Activated naive CD4-positive, alpha-beta T cell (primary cell): ENCODE data around the gene EFNA4.
A peak's percentile ranks its signal among the peaks of the same experiment; 100 is the strongest.

Experiments used
- DNase-seq, 4 experiments: peaks; one replicate each; lab custom pipeline; 2025; lab: John Stamatoyannopoulos, UW

EFNA4 gene

DNA sequence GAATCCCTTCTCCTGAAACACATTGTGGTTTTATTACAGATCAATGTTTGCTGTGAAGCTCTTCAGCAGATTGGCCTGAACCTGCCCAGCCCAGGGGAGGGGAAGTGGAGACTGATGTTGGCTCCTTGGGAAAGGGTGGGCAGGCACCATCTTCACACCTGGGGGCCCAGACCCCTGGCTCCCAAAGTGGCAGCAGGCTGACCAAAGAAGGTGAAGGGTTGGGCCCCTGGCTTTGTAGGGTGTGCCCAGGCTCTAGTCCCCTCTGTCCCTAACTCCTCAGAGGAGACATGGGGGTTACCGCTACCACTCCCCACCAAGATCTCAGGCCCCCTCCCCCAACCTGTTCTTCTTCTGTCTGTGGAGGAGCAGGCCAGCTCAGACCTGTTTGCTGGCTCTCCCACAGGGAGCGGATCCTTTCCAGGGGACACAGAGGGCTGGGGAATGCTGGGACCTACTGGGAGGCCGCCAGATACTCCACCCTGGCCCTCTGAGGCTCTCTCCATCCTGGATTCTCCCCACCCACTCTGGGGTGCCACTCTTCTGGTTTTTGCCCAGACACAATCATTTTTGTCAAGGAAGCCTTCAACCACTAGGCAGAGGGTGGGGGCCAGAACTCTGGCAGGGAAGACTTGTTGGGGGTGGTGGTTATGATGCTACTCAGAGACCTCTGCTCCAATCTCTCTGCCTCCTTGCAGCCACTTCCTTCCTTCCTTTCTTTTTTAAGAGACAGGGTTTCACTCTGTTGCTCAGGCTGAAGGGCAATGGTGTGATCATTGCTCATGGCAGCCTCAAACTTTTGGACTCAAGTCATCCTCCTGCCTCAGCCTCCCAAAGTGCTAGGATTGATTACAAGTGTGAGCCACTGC is 10.1 kb downstream of the EFNA4 start:
- no peak for DNase-seq

GRCh38 chr1:155075535-155075934 is 12.0 kb downstream of the EFNA4 start:
- no peak for DNase-seq

GRCh38 chr1:155076371-155076770 is 12.8 kb downstream of the EFNA4 start:
- no peak for DNase-seq

- DNase-seq = no peak
Measured at GRCh38 chr1:155077346-155077745, 13.8 kb downstream of the EFNA4 start.

DNA sequence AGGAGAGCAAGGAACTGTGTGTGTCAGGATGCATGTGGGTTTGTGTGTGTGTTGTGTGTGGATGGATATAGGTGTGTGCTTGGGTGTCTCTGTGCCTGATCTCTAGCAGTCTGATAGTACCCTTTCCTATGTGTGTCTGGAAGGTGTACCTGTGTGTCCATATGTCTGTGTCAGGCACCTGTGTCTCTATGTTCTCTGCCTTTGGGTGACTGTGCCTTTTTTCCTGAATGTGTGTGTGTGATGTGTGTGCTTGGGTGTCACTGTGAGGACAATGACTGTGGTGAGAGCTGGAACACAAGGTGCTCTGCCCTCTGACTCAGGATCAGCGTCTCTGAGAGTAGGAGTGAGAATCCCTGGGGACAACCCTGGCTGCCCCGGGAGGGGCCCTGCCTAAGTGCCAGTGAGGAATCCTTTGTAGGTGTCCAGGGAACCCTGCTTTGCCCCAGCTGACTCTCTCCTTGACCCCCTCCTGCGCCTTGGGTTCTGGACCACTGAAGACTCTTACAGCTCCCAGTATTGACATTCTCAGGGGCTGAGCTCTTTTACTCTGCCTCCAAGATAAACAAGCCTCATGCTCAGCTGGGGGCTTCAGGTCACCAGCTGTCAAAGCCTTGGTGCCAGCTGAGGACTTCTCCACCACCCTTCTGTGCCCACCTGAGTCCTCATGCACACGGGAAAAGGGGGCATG is 14.4 kb downstream of the EFNA4 start:
- DNase-seq = no peak

DNA sequence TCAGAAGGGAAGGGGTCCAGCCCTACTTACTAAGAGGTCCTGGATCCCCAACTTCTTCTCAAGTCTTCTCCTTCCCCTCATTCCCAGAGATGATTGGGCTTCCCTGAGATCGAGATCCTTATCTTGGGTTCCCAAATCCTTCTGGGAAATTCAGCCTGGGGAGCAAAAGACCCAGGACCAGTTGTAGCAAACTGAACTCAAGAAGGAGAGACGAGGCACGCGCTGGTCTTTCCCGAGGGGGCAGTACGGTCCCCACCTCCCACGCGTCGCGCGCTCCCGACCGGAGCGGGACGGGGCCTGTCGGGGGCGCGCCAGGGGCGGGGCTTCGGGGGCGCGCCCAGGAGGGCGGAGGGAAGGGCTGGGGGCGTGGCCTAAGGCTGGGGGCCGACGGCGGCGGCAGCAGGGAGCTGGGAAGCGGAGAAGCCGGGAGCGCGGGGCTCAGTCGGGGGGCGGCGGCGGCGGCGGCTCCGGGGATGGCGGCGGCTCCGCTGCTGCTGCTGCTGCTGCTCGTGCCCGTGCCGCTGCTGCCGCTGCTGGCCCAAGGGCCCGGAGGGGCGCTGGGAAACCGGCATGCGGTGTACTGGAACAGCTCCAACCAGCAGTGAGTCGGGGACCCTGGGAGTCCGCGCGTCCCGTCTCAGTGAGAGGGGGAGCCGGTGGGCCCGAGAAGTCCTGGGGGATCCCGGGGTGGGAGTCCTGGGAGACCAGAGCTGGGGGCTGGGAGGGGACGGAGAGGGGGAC is 15.1 kb downstream of the EFNA4 start, which contains the start of gene EFNA3:
Gene EFNA3, plus strand, starts transcription at position 369 of the 741 bp plus-strand sequence. Its CDS starts 105 bp downstream, at position 474.
- DNase-seq = peak in 2 of 4 experiments; percentile 29 to 53

DNA sequence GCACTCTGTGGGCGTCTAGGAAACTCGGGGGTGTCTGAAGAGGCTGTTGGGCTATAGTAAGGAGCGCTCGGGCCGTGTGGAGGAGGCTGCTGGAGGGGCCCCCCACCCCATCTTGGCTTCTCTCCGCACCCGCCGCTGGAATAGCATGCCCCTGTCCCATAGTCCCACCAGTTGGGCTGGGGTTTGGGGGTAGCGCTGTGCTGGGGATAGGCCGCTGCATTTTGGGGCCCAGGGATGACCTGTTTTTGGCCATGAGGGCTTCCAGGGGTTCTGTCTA is 15.6 kb downstream of the EFNA4 start:
- DNase-seq = peak in 1 of 4 experiments; percentile 22

GRCh38 chr1:155079487-155080311 is 16.2 kb downstream of the EFNA4 start:
- peak in 1 of 4 experiments; percentile 22 for DNase-seq

DNA sequence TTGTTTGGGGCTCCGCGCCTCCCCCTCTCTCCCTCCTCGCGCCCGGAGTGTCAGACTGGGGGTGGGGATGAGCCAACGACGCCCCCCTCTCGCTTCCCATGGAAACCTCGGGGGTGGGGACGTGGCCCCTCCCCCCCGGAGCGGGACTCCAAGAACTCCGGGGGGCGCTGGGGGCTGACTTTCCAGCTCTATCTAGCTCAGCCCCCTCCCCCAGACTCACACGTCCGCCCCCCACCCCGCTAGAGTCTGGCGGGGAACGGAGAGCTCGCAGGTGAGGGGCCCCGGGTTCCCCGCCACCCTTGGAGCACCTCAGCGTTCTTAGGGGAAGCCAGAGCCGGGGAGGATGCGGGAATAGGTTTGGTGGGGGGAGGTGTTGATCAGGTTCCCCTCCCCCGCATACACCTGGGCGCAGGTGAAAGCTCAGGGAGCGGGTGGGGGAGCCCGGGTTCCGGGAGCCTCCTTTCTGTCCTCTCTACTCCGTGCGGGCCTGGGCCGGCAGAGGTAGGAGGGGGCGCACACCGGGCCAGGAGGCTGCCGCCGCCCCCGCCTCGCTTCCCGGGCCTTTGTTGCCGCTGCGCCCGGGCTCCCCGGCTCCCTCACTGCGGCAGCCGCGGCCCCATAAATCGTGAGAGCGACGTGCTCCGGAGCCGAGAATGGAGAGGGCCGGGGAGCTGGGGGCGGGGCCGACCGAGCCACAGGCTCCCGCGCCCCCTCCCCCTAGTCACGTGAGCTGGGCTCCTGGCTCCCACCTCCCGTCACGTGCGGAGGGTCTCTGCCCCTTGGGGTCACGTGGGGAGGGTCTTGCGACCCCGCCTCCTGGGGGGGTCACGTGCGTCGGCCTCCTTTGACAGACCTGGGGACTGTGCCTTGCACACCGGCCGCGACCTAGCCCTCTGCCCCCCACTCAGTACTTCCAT is 17.0 kb downstream of the EFNA4 start:
- DNase-seq = peak in 1 of 4 experiments; percentile 30

DNA sequence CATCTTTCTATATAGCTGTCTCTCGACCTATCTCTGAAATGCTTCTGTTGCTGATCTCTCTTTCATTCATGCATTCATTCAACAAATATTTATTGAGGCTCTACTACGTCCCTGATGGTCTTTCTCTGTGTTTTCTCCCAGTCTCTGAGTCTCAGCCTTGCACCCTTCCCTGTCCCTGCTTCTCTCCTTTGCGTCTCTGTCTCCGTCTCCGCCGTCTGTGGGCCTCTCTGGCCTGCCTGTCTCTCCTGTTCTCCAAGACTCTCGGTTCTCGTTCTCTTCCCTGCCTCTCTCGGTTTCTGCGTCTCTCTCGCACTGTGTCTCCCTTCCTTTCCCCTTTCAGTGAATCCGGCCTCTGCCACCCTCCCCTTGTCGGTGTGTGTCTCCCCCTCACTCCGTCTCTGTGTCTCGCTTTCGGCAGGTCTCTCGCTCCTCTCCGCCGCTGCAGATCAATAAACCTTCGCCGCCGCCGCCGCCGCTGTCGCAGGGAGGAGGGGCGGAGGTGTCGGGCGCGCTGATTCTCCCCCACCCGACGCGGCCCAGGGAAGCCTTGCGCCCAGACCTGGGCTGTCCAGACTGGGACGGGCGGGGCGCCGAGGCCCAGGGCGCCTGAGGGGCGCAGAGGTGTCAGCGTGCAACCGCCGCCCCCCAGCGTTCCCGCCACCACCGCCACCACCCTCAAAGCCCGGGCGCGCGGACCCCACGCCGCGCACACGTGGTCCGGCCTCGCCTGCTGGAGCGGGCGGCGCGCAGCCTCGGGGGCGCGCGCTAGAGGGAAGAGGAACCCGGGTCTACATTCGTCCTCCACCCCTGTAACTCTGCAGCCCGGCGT is 18.1 kb downstream of the EFNA4 start:
- DNase-seq = peak in 1 of 4 experiments; percentile 15

GRCh38 chr1:155082301-155083051 is 18.9 kb downstream of the EFNA4 start:
- peak in 1 of 4 experiments; percentile 34 for DNase-seq

DNA sequence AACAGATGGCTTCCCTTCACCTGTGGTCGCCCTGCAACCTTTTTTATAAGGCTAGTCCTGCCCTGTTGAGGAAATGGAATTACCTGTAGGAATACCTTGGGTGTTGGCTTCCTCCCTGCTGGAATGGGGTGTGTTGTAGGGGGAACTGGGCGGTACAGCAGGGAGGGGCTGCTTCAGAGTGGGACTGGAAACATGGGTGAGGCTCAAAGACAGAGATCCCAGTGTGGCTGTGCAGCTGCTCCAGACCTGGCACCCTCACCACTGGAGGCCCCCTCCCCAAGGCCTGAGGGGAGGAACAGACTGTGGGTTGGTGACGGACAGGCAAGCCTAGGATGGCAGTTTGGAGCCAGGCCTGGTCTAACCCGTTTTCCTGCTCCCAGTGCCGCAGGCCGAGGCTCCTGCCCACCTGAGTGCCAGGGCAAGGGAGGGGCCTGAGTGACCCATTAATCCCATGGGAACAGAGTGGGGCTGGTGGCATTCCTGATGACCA is 19.6 kb downstream of the EFNA4 start:
- DNase-seq = no peak

GRCh38 chr1:155083865-155084721 is 20.6 kb downstream of the EFNA4 start:
- peak in 1 of 4 experiments; percentile 19 for DNase-seq

- DNase-seq = peak; percentile 80 to 91 (median 84)
Measured at GRCh38 chr1:155084722-155085503, 21.4 kb downstream of the EFNA4 start.

- DNase-seq = peak; percentile 49 to 64 (median 50)
Measured at GRCh38 chr1:155085504-155086127, 22.1 kb downstream of the EFNA4 start.

GRCh38 chr1:155086128-155086741 is 22.7 kb downstream of the EFNA4 start:
- DNase-seq = peak; percentile 68 to 81 (median 78)
